ENCODE data around the gene PTTG1IP.
"Not testable (repeated sequence)": the region's sequence is repeated elsewhere in the genome, so short reads cannot be mapped to it uniquely, and the experiment has no call there.

PTTG1IP gene

GRCh38 chr21:44842721-44843445 lies 30.6 kb downstream of the PTTG1IP start:
- no peak for DNase-seq

DNA sequence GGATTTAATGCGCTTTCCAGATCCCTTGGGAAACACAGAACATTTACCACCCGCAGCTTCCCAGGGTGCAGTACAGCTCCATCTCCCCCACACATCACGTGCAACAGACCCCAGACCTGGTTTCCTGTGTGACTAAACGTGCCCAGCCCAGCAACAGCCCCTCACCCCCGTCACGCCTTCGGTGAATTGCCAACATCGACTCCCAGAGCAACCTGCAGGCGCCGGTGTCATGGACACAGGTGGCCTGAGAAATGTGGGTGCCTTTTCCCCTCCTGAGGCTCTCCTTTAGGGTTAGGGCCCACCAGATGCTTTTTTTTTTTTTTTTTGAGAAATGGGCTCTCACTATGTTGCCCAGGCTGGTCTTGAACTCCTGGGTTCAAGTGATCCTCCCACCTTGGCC lies 31.4 kb downstream of the PTTG1IP start:
- DNase-seq = no peak

DNA sequence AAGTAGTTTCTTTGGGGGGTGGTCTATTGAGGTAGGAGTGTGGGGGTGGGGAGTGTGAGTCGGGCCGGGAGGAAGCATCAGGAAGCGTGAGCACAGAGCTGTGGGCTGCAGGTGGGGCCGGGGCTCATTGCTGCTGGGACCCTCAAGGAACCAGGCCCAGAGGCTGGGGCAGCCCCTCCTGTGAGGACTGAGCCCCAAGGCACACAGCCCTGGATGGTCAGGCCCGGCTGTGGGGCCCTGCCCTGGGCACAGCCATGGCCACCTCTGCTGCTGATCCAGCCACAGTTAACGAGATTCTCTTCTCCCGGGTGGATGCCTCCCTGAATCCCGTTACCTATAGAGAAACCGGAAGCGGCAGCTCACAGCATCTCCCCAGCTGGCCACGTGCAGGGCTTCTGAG lies 32.7 kb downstream of the PTTG1IP start:
- no peak for DNase-seq

DNA sequence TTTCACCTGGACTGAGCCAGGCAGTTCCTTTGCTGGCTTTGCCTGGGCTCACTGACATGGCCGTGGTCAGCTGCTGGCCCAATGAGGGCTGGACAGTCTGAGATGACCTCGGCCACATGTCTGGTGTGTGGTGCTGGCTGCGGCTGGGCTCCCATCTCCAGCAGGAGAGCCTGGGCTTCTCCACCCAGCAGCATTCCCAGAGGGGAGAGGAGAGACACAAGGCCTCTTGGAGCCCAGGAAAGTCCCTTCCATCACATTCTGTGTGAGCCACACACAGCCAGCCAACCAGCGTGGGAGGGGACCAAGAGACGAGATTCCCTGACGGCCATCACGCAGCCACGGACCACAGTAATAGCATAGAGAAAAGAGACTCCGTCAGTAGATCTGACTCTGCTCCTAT lies 34.5 kb downstream of the PTTG1IP start:
- DNase-seq = no peak

- DNase-seq = no peak
Observed at GRCh38 chr21:44838039-44838895, 35.2 kb downstream of the PTTG1IP start.

DNA sequence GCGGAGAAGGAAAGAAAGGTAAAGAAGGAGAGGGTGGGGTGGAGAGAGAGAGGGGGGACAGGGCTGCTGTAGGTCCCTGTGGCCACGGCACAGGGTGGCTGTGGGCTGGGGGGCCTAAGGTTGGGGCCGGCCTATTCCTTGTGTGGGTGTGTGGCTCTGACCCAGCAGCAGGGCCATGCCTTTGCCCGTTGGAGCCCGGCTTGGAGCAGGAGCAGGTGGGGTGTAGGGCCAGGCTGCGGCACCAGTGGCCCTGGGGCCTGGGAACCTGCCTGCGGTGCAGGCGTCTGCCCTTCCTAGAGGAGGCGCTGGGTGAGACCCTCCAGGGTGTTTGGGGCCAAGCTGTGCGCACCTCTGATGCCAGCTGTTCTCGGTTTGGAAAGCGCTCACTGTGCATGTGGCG lies 36.0 kb downstream of the PTTG1IP start:
- DNase-seq = no peak

DNA sequence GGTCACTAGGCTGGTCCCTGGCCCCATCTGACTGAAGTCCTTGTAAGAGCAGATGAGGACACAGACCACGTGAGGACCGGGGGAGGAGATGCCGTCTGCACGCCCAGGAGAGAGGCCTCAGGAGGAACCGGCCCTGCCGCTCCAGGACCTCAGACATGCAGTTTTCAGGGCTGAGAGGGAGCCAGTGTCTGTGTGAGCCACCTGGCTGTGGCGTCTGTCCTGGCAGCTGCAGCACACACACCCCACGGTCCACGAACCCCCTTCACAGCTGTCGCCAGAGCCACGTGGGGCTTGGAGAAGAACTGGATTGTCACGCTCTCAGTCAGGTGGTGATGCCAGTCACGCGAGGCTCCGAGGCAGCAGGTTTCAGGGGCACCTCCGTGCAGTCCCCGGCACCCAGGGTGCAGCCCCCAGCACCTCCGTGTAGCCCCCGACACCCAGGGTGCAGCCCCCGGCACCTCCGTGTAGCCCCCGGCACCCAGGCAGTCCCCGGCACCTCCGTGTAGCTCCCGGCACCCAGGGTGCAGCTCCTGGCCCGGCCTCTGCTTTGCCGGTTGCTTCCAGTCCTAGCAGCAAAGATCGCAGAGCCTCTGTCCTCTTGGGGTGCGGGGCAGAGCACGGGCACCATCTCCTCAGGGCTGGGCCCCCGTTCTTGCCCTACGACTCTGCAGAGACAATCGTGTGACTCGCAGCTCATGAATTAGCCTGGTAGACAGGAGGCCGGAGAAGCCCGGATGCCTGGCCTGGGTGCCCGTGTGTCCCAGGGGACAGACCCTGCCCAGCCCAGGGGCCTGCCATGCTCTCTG lies 36.6 kb downstream of the PTTG1IP start:
- DNase-seq = no peak

DNA sequence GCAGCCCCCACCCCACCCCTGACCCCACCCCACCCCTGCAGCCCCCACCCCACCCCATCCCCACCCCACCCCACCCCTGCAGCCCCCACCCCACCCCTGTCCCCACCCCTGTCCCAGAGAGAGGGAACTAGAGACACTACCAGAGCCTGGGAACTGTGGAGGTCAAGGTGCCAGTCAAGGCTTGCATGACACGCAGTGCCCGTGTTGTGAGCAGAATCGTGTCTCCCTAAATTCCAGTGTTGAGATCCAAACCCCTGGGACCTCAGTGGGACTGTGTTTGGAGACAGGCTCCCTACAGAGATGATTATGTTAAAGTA lies 37.2 kb downstream of the PTTG1IP start:
- no peak for DNase-seq

- DNase-seq = no peak
Observed at GRCh38 chr21:44835647-44835973, 37.9 kb downstream of the PTTG1IP start.

GRCh38 chr21:44834951-44835646 lies 38.4 kb downstream of the PTTG1IP start:
- no peak for DNase-seq

GRCh38 chr21:44834231-44834950 lies 39.1 kb downstream of the PTTG1IP start:
- DNase-seq = no peak

- no peak for DNase-seq
Observed at GRCh38 chr21:44833663-44834062, 39.8 kb downstream of the PTTG1IP start.

DNA sequence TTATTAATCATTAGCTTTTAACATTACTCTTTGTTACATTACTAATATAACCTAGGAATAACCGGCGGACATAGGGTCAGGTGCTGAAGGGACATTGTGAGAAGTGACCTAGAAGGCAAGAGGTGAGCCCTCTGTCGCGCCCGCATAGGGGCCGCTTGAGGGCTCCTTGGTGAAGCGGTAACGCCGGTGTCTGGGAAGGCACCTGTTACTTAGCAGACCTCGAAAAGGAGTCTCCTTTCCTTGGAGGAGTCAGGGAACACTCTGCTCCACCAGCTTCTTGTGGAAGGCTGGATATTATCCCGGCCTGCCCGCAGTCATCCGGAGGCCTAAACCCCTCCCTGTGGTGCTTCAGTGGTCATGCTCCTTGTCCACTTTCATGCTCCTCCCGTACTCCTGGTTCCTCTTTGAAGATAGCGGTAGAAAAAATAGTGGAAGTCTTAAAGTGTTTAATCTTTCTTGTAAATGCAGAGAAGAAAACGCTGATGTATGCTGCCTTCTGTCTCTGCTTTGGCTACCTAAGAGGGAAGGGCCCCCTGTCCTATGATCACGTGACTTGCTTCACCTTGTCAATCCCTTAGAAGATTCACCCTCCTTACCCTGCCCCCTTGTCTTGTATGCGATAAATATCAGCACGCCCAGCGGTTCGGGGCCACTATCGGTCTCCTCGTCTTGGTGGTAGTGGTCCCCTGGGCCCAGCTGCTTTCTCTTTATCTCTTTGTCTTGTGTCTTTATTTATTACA lies 40.8 kb downstream of the PTTG1IP start:
- not testable (repeated sequence) for DNase-seq

DNA sequence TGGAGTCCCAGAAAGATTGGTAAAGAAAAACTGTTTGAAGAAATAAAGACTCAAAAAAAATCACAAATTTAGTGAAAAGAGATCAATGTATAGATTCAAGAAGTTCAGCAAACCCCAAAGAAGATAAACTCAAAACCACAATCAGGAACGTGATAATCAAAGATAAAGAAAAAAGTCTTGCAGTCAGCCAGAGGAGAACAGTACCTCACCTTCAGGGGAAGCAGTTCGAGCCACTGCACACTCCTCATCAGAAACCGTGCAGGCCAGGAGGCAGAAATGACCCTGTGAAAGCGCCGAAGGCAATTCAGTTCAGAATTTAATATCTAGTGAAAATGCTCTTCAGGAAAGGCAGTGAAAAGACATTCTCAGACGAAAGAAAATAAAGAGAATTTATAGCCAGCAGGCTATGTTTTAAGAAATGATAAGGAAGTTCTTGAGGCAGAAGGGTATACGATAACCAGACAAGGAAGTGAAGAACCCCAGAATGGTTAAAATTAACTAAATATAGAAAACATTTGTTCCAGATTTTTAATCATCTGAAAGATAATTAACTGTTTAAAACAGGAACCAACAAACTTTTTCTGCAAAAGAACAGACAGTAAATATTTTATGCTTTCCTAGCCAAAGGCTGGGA lies 42.1 kb downstream of the PTTG1IP start:
- DNase-seq = no peak

DNA sequence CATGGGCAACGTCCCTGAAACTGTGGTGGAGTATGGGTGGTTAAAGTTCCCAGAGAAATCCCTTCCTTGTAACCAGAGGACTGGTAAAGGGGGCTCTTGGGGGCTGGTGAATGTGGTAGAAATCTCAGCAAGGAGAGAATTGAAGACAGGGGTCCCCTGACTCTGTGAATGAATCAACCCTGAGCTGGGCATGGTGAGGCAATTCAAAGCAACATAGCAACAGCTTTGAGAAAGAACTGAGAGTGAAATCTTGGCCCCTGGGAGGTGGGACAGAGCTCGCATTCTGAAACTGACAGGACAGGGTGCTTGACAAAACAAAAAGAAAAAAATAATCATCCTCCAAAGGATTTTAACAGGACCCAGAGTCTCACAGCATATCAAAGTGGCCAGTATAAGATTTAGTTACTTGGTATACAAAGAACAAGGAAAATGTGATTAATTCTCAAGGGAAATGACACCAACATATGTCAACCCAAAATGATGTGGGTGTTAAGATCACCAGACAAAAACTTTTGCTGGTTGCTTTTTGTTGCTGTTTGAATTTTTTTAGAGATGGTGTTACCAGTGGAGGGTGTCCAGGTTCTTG lies 43.9 kb downstream of the PTTG1IP start:
- DNase-seq = no peak

DNA sequence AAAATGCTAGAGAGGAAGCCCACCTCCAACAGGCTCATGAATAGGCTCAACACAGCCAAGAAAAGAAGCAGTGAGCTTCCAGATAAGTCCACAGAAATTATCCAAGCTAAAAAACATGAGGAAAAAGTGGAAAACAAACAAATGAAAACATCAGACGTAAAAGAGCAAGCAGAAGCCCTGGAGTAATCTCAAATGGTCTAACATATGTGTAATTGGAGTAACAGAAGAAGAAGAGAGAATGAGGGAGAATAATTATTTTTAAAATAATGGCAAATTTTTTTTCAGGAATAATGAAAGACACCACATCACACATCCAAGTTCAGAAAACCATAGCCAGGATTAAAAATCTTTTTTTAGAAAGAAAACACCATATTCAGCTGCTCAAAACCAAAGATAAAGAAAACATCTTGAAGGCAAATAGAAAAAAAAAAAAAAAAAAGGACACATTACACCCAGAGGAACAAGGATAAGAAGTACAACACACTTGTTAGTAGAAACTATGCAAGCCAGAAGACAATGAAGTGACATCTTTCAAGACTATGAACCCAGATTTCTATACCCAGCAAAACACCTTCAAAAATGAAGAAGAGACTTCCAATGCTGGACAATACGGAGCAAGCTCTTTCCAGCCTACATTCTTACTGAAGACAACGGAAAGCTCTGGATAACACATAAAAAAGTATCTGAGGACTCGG lies 45.0 kb downstream of the PTTG1IP start:
- DNase-seq = no peak

GRCh38 chr21:44823179-44823660 lies 50.3 kb downstream of the PTTG1IP start:
- DNase-seq = no peak

GRCh38 chr21:44822484-44823178 lies 50.9 kb downstream of the PTTG1IP start:
- no peak for DNase-seq

GRCh38 chr21:44820851-44821250 lies 52.6 kb downstream of the PTTG1IP start:
- no peak for DNase-seq

Measured in stimulated activated CD4-positive, alpha-beta T cell treated with anti-CD3 and anti-CD28 coated beads, Interleukin-4, amount 100 ng/mL, for 24 hours (primary cell).